ES-I3 (cell line): ENCODE data around the gene CORT.

Experiments
- H3K36me3 ChIP-seq: 2 replicates; pipeline ENCODE4 v1.6.1; 2013; ENCODE audit warnings: mild to moderate bottlenecking, low read length, control low read depth, moderate library complexity; ENCODE audit not compliant: insufficient read depth
- H3K4me1 ChIP-seq: 2 replicates; pipeline ENCODE4 v1.6.1; 2013; ENCODE audit warnings: mild to moderate bottlenecking, control low read depth, low read length; ENCODE audit not compliant: insufficient read depth
- H3K9ac ChIP-seq: 2 replicates; pipeline ENCODE4 v1.6.1; 2013; ENCODE audit warnings: low read depth, mild to moderate bottlenecking, low read length, moderate library complexity
- H3K9me3 ChIP-seq: 2 replicates; pipeline ENCODE4 v1.6.1; 2013; ENCODE audit warnings: mild to moderate bottlenecking, low read length, moderate library complexity; ENCODE audit not compliant: control insufficient read depth, insufficient read depth

Gene CORT

DNA sequence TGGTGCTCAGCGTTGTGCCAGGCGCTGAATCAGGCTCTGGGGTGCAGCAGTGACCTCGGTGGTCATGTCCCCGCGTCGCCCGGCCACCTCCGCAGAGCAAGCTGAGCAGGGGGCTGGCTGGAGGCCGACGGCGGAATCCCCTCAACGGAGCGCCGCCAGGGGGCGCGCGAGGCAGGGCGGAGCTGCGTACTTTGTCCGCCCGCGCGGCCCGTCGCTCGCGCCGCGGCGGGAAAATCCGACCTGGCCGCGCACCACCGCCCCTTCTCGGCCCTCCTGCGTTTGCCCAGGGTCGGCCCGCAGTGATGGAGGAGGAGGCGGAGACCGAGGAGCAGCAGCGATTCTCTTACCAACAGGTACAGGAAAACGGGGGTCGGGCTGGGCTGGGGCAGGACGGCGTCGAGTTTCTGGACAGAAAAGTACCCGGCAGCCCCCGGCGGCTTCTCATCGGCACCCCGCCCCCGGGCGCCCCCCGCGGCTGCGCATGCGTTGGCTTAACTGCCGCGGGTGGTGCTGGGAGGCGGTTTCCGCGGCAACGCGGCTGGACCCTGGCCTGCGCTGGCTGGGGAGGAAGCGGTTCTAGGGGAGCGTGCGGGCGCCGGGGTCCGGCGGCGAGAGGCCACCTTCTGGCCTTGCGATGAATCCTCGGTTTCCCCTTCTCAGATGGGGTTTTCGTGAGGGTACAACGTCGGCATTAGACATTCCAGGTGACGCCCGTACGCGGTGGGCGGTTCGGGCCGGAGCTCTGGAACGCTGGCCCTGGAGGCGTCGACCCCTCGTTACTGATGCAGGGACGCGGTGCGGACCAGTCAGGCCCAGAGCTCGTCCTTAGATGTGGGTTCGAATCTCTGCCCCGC lies 19.4 kb upstream of the CORT start, which contains the start of gene CENPS:
TSS of gene CENPS (plus strand) at position 218 of the 854 bp plus-strand sequence. CDS start at position 303, 85 bp downstream.
- H3K9me3 ChIP-seq, result no peaks in the 10 kb centered on the region
- H3K4me1 ChIP-seq, result no peaks in the 10 kb centered on the region
- no peaks in the 10 kb centered on the region; the same call in 1 of the 2 replicates for H3K36me3 ChIP-seq
- H3K9ac ChIP-seq, result peak within 1 kb of the TSS; percentile 62

DNA sequence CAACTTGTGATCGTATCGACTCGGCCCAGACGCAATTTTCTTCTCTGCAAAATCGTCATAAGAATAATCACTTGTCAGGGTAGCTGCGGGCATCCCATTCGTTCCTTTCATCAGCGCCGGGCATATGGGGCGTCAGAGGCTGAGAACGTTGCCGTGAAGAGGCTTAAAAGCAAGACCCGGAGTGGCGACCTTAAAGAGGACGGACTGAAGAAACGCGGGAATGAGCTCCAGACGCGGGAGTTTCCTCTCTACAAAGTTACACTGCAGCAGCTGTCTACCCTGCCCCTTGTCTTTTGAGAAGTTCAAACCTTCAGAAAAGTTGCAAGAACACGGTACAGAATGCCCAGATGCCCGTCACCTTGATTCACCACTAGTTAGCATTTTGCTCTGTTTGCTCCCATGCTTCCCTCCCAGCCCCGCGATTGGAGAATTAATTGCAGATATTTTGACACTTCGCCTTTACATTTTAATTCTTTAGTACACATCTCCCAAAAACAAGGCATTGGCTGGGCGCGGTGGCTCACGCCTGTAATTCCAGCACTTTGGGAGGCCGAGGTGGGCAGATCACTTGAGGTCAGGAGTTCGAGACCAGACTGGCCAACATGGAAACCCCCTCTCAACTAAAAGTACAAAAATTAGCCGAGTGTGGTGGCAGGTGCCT lies 18.6 kb upstream of the CORT start:
- H3K36me3 ChIP-seq, result no peaks in the 10 kb centered on the region; the same call in 1 of the 2 replicates
- H3K9me3 ChIP-seq, result no peaks in the 10 kb centered on the region
- H3K4me1 ChIP-seq, result no peaks in the 10 kb centered on the region
- H3K9ac ChIP-seq, result peak overlapping the region; percentile 62

DNA sequence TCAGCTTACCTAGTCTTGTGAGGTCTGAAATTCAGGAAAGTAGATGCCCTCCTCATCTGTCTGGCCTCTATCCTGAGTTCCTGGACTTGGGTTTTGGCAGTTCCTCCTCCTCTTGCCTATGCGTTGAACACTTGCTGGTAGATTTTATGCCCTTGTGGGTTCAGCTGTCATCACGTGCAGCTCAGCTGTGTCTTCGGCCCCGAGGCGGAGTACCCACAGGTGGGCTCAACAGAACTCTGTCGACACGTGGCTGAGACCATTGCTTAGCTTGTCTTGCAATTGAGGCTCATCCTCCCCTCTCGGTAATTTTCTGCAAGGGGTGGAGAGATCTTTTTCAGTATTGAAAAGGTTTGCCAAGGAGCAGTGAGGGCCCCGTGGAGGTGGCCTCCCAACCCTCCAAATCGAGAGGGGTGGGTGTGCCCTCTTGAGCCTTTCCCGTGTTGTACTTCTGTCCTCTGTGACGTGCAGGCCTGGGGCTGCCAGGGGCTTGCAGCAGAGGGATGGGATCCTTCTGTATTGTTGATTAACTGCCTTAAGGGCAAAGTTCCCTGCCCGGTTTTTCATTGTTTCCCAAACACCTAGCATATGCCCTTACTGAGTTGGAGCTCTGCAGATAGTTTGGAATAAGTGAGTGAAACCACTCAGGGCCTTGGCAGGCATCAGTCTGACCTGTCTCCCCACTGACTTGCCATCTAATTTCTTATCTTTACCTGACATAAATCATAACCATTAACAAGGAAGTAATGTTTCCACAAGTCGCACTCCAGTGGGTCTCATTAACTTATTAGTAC lies 16.7 kb upstream of the CORT start:
- H3K9ac ChIP-seq, result no peak overlapping the region
- H3K36me3 ChIP-seq, result no peaks in the 10 kb centered on the region; the same call in 1 of the 2 replicates
- no peaks in the 10 kb centered on the region for H3K9me3 ChIP-seq
- H3K4me1 ChIP-seq, result no peaks in the 10 kb centered on the region

DNA sequence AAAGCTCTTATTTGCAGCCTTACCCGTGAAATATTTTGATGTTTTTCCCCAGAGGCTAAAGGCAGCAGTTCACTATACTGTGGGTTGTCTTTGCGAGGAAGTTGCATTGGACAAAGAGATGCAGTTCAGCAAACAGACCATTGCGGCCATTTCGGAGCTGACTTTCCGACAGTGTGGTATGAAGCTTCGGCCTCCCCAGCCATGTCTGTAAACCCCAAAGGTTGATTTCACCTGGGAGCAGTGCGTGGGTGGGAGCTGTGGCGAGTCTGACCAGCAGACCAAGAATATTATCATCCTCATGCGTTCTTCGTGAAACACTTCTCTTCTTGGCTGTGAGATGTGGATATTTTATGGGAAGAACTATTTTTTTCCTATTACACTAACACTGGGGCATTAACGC lies 16.0 kb upstream of the CORT start:
- Histone ChIP-seq H3K36me3 (no peaks in the 10 kb centered on the region; the same call in 1 of the 2 replicates), H3K9me3 (no peaks in the 10 kb centered on the region), H3K4me1 (no peaks in the 10 kb centered on the region), H3K9ac (no peak overlapping the region)

DNA sequence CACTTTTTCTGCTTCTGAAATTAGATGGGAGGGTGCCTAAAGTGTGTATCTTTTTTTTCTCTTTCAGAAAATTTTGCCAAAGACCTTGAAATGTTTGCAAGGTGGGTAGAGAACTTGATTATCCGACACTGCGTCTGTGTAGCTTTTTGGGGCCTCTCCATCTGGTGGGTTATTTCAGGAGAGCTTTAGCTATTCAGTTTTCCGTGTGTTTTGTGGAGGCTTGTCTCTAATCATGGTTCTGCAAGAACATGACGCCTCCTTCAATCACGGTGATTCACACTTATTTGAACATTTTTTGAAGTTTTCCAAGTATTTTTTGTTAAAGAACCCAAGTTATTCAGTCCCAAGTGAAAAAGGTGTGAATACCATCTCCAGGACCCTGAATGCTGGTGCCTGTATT lies 15.2 kb upstream of the CORT start:
- Histone ChIP-seq H3K9ac (no peak overlapping the region), H3K9me3 (no peaks in the 10 kb centered on the region), H3K4me1 (no peaks in the 10 kb centered on the region), H3K36me3 (no peaks in the 10 kb centered on the region; the same call in 1 of the 2 replicates)

DNA sequence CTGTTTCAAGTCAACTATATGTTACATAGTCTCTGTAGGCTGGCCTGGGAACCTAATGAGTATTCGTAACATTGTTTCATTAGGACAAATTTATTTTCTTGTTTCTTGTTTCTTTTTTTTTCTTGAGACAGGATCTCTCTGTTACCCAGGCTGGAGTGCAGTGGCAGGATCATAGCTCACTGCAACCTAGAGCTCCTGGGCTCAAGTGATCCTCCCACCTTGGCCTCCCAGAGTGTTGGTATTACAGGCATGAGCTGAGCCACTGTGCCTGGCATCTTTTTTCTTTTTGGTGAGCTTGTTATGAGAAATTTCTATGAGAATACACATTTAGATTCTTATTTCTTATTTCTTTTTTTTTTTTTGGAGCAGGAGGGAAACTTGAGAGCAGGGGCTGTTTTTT lies 12.8 kb upstream of the CORT start:
- H3K4me1 ChIP-seq, result no peaks in the 10 kb centered on the region
- no peaks in the 10 kb centered on the region for H3K9me3 ChIP-seq
- H3K9ac ChIP-seq, result no peak overlapping the region
- peaks cover 5% of the 10 kb centered on the region; the same call in 1 of the 2 replicates for H3K36me3 ChIP-seq

DNA sequence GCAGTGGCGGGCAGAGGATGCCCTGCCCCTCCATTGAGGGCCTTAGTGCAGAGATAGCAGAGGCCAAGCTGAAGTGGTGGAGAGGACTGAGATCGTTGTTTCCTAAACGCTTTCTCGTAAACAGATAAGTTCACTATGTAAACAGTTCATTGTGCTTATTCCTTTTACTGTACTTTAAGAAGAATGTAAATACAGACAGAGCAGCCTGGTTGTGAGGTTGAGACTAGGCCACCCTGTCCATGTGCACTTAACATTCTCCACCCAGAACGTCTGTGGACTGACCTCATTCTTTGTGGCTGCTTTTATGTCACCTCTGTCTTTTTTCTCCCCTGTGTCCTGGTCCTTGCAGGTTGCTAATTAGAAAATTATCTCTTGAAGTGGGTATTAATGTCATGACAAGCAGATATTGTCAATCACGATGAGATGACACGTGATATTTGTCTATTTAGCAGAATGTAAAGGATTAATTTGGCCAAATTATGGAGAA lies 11.1 kb upstream of the CORT start:
- no peaks in the 10 kb centered on the region for H3K9me3 ChIP-seq
- peaks cover 5% of the 10 kb centered on the region; the same call in 1 of the 2 replicates for H3K36me3 ChIP-seq
- no peak overlapping the region for H3K9ac ChIP-seq
- H3K4me1 ChIP-seq, result no peaks in the 10 kb centered on the region

DNA sequence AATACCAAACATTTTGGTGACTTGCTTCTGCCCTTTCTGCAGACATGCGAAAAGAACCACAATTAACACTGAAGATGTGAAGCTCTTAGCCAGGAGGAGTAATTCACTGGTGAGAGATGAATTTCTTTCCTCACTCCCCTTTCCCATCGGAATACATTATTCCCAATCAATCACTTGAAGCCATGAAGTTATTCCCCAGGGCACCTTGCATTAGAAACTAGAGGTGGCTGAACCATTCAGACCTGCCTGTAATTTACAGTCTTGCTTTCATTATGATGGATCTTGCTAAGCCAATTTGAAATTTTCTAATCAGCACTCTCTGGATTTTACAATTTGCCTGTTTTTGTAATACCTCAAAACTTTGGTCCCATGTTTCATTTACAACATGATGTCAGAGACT lies 9.5 kb upstream of the CORT start:
- no peaks in the 10 kb centered on the region for H3K9me3 ChIP-seq
- no peak overlapping the region for H3K9ac ChIP-seq
- no peaks in the 10 kb centered on the region for H3K4me1 ChIP-seq
- H3K36me3 ChIP-seq, result peaks cover 5% of the 10 kb centered on the region; the same call in 1 of the 2 replicates

DNA sequence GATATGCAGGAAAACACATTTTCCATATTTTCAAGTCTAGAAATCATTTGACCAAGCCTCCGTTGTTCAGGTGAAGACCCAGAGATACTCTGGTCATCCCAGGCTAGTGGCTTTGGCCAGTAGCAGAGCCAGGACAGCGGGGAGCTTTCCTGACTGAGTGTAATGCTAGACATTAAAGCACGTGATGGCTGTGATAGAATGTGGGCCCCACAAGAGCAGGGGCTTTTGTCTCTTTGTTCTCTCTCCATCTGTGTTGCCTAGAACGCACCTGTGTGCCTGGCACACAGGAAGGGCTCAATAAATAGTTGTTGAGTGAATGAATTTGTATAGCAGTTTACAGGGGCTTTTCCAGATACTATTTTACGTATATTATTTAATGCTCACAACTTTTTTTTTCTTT lies 9.0 kb upstream of the CORT start:
- Histone ChIP-seq H3K36me3 (peaks cover 5% of the 10 kb centered on the region; the same call in 1 of the 2 replicates), H3K9ac (no peak overlapping the region), H3K9me3 (no peaks in the 10 kb centered on the region), H3K4me1 (no peaks in the 10 kb centered on the region)

DNA sequence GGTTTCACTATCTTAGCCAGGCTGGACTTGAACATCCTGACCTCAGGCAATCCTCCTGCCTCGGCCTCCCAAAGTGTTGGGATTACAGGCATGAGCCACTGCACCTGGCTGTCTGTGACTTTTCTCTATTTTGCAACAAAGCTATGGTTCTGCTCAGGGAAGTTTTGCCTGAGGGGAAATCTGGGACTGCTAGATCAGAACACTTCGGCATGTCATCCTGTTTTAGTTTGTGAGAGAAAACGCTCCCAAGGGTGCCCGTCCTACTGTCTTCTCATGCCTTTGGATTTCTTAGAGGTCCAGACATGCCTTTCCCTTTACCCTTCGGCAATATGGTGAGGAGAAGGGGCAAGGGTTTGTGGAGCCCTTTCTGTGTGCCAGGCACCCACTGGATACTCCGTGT lies 5.6 kb upstream of the CORT start:
- Histone ChIP-seq H3K4me1 (no peaks in the 10 kb centered on the region), H3K36me3 (peaks cover 5% of the 10 kb centered on the region; the same call in 1 of the 2 replicates), H3K9me3 (no peaks in the 10 kb centered on the region), H3K9ac (no peak overlapping the region)

DNA sequence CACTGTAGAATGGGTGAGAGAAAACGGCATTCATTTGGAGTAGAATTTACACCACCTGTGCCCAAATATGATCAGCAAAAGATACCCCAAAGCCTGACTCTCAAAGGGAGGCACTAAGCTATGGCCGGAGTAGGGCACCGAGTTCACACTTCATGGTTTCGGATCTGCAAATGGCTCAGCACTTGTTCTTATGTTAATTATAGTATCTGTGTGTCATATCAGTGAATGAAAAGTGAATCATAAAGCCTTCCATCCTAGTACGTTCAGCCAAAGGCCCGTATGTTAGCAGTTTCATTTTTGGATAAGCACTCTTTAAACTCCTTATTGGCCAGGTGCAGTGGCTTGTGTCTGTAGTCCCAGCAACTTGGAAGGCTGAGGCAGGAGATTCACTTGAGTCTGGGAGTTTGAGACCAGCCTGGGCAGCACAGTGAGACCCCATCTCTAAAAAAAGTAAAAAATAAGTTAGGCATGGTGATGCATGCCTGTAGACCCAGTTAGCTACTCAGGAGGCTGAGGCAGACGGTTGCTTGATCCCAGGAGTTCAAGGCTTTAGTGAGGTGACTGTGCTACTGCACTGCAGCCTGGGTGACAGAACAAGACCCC lies 4.9 kb upstream of the CORT start:
- Histone ChIP-seq H3K36me3 (peaks cover 5% of the 10 kb centered on the region; the same call in 1 of the 2 replicates), H3K9ac (no peak overlapping the region), H3K4me1 (peaks cover 3% of the 10 kb centered on the region; the same call in 1 of the 2 replicates), H3K9me3 (no peaks in the 10 kb centered on the region)

DNA sequence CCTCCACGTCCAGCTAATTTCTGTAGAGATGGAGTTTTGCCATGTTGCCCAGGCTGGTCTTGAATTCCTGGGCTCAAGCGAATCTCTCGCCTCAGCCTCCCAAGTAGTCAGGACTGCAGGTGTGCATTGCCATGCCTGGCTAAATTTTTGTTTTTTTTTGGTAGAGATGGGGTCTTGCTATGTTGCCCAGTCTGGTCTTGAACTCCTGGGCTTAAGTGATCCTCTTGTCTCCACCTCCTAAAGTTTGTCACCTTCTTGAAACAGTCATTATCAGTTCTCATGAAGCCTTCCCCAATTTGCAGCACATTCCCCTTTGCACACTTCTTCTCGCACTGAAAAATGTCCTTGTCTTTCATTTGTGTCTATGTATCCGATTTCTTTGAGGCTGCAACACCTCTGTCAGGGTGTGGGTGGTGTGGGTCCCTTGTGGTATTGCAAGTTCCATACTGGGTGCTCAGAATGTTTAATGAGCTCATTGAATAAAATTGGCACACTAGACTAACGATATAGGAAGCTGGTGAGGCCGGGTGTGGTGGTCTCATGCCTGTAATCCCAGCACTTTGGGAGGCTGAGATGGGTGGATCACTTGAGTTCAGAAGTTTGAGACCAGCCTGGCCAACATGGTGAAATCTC lies 2.9 kb upstream of the CORT start:
- Histone ChIP-seq H3K36me3 (no peaks in the 10 kb centered on the region), H3K9ac (no peak overlapping the region), H3K9me3 (no peaks in the 10 kb centered on the region), H3K4me1 (peaks cover 14% of the 10 kb centered on the region)

DNA sequence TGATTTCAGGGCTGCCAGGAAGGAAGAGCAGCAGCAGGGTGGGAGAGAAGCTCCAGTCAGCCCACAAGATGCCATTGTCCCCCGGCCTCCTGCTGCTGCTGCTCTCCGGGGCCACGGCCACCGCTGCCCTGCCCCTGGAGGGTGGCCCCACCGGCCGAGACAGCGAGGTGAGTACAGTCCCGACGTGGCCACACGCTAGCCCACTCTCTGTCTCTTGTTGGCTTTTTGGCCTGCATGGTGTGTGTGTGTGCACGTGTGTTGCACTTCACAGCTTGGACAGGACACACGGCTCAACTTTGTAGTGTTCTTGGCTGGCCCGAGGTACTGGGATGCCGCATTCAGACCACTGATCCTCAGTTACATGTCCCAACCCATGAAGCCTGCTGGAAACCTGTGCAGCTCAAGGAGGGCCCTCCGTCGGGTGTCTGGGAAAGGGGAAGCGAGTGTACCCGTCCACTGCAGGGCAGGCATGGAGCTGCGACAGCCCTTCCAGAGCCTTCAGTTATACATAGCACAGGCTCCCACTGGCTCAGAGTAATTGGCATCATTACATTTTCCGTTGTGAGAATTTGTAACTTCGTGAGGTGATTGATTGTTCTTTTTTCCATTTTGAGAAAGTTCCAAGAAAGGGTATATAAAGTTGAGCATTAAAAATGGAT lies 454 bp downstream of the CORT start:
- no peaks in the 10 kb centered on the region for H3K9me3 ChIP-seq
- no peak overlapping the region for H3K9ac ChIP-seq
- no peaks in the 10 kb centered on the region for H3K36me3 ChIP-seq
- H3K4me1 ChIP-seq, result peaks cover 14% of the 10 kb centered on the region
